Lung microvascular endothelial cell (primary cell): ENCODE measurements around the gene VSX2. TPM values are rescaled to one million over a fixed set of nuclear protein-coding genes. Genes with fewer than 3 reads are reported as not detected.

Experiments used
- DNase-seq, 2 donors: peaks; one replicate each; pipeline versions ENCODE4 v3.0.0 to v3.0.0-alpha.2; 2010; ENCODE audit warnings: low read depth in 2 of 2
- total RNA-seq: library from RNA; depleted of rRNA; stranded (reverse); fragments of >200 nt; gene quantifications from 2 replicates; pipeline ENCODE4 v1.2.1, GENCODE V29; 2014

VSX2 gene
- total RNA-seq, 1 donor from 2014 or later: not detected

DNA sequence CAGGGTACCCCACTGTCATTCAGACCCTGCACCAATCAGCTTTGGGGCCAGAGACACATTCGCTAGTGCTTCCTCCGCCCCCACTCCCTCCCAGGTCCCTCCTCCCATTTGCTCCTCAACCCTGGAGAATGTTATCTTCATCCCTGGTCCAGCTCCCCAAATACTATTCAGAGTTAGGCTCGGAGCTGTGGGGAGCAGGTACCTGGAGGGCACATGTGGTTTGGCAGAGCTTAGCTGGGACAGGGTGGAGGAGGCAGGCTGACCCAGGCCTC, 19.5 kb downstream of the VSX2 start:
- DNase-seq: no peak

DNA sequence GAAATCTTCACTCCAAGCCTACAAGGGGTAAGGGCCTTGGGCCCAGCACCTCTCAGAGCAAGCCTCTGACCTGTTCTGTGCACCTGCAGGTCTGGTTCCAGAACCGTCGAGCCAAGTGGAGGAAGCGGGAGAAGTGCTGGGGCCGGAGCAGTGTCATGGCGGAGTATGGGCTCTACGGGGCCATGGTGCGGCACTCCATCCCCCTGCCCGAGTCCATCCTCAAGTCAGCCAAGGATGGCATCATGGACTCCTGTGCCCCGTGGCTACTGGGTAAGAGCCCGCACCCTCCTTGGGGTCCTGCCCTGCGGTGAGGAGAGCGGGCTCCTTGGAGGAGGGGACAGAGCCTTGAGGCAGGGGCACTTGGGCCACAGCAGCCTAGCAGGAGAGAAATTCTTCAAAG, 20.3 kb downstream of the VSX2 start:
- DNase-seq: no peak

DNA sequence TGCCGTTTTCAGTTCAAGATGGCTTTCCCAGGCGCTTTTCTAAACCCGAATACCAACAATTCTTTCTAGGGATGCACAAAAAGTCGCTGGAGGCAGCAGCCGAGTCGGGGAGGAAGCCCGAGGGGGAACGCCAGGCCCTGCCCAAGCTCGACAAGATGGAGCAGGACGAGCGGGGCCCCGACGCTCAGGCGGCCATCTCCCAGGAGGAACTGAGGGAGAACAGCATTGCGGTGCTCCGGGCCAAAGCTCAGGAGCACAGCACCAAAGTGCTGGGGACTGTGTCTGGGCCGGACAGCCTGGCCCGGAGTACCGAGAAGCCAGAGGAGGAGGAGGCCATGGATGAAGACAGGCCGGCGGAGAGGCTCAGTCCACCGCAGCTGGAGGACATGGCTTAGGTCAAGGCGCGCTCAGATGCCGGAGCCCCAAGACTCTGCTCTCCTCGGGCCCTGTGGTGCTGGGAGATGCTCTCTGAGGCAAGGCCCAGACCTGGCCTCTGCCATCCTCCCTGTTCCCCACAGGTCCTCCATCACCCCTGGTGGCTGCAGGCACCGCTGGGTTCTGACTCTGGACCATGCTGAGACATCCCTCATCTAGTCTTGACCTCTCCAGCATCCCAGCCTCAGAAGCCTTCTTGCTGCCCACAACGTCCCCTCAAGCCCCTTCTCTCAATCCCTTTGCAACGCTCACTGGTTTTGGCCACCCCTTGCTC, 21.4 kb downstream of the VSX2 start:
- no peak for DNase-seq

DNA sequence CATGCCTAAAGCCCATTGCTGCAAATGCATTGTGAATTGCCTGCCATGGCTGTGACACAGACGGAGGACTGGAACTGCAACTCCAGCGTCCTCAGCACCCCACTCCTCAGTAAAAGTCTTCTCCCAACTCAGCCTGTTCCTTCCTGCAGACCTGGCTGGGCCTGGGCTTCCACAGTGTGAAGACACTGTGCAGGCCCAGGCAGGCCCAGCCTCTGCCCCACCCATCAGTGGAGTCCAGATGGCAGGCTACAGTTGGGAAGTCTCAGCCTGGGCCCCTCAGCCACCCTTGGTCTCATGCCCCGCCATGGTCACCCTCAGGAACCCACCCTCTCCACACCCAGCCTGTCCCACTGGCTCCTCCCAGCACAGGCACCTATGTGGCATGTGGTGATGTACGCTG, 22.0 kb downstream of the VSX2 start:
- no peak for DNase-seq

DNA sequence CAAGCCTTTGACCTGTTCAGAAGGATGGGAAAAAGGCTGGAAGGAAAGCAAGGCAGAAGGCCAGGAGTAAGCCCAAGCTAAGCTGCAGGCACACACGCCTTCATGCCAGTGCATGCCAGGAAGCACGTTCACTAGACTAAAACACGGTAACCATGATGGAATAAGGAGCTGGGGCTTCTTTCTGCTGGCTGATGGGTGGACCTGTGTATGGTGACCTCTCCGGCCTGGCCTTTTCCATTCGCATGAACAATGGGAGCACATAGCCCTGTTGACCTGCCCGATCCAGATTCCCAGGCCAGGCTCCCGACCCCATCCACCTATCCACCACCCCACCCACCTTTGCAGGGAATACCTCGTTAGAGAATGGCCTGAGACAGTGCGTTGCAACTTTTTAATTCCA, 22.8 kb downstream of the VSX2 start:
- no peak for DNase-seq

DNA sequence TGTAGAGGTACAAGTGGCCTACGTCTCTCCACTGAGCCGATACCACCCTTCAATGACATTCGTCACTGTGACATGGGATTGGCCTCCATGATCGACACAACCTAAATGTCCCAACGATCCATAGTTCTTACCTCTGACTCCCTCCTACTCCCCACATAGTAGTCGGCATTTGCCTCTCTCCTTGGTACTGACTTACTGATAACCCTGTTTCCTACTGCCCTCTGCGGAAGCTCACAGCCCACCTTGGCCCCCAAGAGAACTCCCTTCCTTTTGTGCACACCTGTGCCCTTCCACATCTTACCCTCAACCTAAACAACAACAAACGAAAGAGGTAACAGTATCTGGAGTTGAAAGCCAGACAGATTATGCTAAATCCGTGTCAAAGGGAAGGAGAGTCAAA, 23.9 kb downstream of the VSX2 start:
- no peak for DNase-seq

DNA sequence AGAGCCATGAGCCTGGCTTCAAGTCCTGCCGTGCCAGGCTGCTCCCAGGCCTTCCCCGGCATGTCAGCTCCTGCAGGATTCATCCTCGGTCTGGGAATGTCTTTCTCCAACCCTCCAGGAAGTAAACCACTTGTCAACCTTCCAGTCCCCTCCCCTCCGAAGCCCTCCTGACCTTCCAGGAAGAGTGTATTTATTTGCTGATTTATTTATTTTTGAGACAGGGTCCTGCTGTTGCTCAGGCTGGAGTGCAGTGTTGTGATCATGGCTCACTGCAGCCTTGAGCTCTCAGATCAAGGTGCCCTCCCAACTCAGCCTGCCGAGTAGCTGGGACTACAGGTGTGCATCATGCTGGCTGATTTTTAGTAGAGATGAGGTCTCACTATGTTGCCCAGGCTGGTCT, 24.7 kb downstream of the VSX2 start:
- no peak for DNase-seq

DNA sequence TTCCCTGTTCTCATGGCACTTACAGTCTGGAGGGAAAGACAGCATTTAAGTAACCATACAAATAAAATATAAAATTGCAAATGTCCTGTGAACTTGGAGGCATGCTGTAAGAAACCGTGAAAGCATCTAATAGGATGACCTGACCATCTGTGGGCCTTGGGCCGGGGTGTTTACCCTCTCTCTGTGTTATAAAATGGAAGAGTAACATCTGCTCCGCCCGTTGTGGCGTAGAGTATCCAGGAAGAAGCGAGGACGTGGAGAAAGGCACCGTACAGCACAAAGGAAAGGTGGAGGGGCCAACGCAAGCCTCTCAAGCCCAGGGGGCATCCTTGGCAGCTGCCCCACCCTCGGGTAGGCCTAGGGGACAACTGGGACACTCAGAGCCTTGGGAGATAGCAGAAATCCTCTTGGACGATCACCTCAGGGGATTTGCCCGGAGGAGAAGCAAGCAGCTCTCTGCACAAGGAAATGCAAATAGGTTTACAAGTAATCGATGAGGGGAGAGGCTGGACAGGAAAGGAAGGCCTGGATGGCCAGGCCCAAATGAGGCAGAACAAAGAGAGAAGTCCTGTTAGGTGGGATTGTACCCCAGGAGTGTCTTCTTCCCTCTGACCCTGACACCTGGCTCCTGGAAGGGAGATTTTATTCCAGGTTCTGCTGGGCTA, 26.2 kb downstream of the VSX2 start:
- DNase-seq: no peak

DNA sequence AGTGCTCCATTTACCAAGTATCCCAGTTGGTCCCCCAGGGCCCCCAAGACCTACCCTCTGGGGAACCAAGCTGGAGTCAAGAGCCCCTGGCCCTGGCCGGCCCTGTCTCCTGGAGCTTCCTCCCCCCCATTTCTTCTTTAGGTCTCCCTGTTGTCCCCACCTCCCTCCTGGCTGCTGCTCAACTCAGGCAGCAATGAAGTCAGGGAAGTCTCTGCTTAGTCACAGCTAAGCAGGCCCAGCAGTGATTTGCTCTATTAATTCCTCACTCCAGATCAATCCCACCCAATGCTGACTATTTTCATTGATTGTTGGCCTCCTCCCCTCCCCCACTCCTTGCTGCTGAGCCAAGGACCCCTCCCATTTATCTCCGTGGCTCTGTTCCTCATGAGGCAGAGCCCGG, 28.3 kb downstream of the VSX2 start:
- no peak for DNase-seq

DNA sequence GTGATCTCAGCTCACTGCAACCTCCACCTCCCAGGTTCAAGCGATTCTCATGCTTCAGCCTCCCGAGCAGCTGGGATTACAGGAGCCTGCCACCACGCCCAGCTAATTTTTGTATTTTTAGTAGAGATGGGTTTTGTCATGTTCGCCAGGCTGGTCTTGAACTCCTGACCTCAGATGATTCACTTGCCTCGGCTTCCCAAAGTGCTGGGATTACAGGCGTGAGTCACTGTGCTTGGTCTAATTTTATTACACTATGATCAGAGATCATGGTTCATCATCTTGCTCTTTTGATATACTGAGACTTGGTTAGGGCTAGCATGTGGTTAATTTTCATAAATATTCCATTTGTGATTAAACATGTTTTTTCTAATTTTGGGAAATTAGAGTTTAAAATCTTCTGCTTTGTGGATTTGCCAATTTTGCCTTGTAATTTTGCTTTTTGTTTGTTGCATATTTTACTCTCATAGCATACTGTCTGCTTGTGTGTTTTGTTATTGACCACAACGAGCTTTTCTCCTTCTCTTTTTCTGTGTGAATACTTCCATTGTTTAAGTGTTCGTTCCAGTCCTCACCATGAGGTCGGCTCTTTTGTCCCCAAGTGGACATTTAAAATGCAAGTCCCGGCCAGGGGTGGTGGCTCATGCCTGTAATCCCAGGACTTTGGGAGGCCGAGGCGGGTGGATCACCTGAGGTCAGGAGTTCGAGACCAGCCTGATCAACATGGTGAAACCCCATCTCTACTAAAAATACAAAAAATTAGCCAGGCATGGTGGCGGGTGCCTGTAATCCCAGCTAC, 31.3 kb downstream of the VSX2 start:
- peak in 1 of 2 donors; percentile 63 for DNase-seq

DNA sequence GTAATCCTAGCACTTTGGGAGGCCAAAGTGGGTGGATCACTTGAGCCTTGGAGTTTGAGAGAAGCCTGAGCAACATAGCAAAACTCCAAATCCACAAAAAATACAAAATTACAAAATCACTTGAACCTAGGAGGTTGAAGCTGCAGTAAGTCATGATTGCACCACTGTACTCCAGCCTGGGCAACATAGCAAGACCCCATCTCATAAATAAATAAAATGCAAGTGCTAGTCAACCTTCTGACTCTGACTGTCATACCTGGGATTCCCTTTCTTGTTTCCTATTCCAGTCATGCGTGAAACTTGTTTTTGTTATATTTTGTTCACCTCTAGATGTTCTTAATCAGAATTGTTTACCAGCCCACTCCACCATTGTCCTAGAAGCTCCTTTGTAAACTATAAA, 32.1 kb downstream of the VSX2 start:
- no peak for DNase-seq

DNA sequence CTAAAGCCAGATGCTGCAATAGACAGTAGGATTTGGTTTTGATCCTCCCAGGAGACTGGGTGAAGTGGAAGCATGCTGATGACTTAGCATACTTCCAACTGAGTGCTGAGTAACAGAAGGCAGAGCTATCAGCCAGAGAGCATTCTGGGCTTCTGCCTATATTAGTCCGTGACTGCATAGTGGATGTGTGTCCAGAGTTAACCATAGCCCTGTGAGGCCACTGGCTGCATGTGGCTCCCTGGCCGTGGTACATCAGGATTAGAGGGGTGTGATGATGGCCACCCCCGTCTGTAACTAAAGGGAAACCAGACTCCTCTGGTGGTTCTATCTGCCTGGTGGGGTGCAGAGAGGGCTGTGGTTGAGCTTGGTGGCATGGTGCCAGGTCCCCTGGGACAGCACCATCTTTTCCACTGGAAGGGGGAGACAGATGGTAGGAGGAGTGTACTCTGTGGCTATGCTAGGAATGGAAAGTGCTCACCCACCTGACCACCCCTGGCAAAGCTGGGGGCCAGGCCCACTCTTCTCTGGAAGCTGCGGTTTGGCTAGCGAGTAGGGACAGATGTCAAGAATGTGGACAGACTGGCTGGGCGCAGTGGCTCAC, 36.1 kb downstream of the VSX2 start:
- no peak for DNase-seq

DNA sequence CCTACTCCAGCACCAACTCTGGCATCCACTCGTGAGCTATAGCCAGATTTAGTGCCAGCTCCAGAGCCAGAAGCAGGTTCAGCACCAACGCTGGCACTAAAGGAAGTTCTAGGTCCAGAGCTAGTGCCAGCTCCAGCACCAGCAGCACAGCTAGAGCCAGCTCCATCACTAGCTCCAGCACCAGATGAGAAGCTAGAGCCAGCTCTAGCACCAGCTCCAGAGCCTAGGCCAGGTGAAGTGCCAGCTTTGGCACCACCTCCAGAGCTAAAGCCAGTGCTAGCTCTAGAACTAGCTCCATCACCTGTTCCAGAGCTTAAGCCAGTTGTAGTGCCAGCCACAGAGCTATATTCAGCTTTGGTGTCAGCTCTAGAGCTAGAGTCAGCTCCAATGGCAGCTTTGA, 38.8 kb downstream of the VSX2 start:
- DNase-seq: no peak

DNA sequence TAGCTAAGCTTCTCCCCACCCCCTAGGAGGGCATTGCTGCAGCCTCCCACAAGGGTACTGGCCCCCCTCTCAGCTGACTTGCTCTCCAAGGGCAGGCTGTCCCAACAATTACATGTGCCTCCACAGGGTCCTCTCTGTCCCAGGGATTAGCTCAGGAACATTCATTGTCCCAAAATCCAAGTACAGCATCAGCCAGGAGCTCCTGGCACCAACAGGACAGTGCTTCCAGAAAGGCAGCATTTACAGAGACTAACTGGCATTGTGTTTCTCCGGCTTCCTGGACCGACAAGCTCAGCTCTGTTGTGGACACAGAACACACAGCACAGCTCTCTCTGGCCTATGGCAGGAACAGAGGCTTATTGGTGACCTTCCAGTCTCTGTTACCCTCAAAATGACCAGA, 41.8 kb downstream of the VSX2 start:
- no peak for DNase-seq

DNA sequence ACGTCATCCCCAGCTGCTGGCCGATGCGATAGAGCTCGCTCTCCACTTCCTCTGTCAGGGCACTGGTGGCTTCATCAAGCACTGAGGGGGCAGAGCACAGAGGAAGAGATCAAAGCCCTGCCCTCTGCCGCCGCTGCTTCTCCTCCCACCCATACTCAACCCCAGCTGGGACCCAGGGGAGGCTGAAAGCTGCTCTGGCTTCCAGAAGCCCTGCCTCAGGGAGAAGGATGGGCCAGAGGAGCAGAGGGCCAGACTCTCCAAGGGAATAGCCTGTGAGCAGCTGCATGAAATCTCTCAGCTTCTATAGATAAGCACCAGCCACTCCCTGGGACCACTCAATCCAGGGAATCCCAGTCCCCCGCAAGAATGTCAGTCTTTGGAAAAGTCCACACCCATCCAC, 47.5 kb downstream of the VSX2 start:
- DNase-seq: no peak

DNA sequence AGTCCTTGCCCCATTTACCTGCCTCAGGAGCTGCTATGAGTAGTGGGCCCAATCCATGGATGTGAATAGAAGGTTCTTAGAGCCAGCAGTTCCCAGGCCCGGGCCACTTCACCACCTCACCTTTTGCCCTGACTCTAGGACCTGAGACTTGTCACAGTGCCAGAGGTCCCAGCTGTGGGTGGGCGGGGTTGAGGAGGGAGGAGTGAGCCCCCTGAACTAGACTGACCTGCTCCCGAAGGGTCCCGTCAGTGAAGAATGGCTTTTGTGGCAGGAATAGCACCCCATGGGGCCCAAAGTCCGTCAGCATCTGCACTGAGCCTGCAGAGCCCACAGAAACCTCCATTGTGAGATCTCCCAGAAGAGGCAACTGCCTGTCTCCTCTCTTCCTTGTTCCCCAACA, 50.6 kb downstream of the VSX2 start:
- DNase-seq: no peak

DNA sequence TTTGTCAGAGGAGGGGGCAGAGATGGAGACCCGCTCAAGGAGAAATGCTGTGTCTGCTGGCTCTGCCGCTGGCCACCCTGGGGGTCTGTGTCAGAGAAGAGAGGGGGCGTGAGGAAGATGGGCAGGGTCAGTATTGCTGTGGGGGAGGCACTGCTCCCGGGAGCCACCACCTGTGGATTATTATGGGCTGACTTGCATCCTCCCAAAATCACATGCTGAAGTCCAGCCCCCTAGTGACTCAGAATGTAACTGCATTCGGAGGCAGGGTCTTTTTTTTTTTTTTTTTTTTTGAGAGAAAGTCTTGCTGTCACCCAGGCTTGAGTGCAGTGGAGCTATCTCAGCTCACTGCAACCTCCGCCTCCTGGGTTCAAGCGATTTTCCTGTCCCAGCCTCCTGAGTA, 51.2 kb downstream of the VSX2 start:
- DNase-seq: peak; percentile 36 to 41

DNA sequence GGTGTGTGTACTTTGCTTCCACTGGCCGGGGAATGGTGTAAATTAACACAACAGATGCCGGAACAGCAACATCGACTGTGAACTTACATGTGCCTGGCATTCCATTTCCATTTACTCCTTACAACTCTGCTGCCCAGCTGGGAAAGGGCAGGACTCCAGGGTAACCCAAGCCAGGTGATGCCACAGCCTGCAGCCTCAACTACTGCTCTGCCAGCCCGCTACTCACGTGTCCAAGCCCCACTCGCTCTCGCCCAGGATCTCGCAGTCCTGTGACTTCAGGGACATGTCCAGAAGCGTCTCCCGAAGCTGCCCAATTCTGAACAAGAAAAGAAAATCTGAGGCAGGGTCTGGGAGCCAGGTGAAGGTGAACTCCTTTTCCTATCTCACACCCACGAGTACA, 52.8 kb downstream of the VSX2 start:
- no peak for DNase-seq

DNA sequence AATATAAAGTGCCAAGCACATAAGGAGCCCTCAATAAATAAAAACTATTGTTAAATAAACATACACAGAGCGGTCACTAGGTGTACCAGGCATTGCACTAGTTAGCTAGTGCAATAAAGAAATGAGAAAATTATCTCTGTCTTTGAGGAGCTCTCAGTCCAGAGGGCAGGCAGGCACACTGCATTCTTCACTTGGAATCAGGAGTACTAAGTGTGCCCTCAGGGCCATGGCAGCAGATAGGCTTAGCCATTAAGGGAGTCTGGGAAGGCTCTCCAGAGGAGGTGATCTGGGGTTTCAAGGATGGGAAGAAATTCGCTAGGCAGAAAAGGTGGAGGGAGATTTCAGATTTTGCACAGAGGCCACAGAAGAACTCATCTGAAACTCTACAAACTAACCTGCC, 54.4 kb downstream of the VSX2 start:
- DNase-seq: no peak

DNA sequence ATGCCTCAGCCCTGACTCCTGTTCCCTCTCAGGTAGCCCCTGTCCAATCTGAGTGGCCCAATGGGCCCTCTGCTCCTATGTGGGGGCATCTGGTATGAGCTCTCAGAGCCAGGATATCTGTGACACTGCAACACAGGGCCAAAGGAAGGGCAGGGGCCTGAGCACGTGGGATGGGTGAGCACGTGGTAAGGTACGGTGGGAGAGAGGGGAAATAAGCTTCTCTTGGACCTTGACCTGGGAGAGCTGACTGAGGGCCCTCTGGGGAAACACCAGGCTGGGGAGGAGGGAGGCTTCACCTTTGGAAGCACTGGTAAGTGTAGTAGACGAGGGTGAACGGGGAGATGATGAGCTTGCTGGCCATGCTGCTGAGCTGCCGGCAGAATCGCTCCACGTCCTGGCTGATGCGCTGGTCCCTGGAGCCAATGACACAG, 56.8 kb downstream of the VSX2 start:
- no peak for DNase-seq

DNA sequence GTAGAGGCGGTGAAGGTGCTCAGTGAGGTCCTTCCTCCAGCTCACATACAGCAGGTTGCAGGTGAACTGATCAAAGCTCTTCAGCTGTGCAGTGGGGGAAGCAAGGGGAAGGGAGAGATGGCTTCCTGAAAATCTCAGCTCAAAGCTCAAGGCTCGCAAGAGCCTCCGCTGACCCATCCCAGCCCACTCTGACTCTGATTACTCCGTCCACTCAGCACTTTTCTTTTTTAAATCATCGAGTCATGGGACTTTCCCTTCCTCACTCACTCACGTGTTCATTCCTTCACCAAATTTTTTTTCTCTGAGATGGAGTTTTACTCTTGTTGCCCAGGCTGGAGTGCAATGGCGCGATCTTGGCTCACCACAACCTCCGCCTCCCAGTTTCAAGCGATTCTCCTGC, 58.7 kb downstream of the VSX2 start:
- no peak for DNase-seq

DNA sequence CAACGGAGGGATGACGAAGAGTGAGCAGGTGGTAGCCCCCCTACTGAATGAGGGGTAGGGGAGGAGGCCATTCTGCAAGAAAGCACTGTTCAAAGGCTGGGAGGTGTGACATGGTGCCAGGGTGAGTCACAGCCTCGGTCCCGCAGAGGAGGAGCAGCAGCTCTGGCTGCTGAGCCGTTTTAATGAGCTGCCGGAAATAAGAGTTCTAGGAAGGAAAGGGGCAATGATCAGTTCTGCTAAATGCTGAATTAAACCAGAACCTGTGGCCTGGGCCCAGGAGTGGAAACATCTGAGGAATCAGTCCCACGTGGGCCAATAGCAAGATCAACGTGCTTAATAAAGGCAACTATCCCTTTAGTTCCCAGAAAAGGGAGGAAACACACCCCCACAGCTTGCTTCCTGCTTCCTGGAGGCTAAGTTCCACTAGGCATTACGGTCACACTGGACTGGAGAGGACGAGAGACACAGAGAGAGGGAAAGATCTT, 59.9 kb downstream of the VSX2 start:
- DNase-seq: peak; percentile 79 to 80
